Measurements from ENCODE around the gene HK2.

GRCh38 chr2:74873678-74874640 lies 40.0 kb downstream of the HK2 start:
- TF ChIP-seq CTCF (IDR thresholded peaks at IDR 0.05) = no peak
- TF ChIP-seq POLR2A (IDR thresholded peaks at IDR 0.05) = no peak
- no peak for TF ChIP-seq POLR2AphosphoS5 (IDR thresholded peaks at IDR 0.05)
